CD14-positive monocyte (primary cell): Measurements from ENCODE around the gene ABHD12. TPM values are rescaled to one million over a fixed set of nuclear protein-coding genes. Genes with fewer than 3 reads are reported as not detected.

Experiments
- DNase-seq, 3 donors: peaks; one replicate each; pipeline ENCODE4 v3.0.0-alpha.2; 2011 to 2022
- H2AFZ ChIP-seq: 2 replicates; pipeline ENCODE4 v1.6.0; 2012; ENCODE audit warnings: mild to moderate bottlenecking, low read depth, low read length, inconsistent platforms; ENCODE audit not compliant: insufficient read depth, poor library complexity, severe bottlenecking
- H3K27ac ChIP-seq, 2 donors: 1 replicate in 1 of 2; 2 replicates in 1 of 2; pipeline ENCODE4 v1.5.1; 2012 to 2013; ENCODE audit warnings: low read length in 2 of 2, control low read depth in 1 of 2, inconsistent platforms in 1 of 2, low read depth in 1 of 2, mild to moderate bottlenecking in 1 of 2
- H3K27me3 ChIP-seq, 2 donors: one replicate each; pipeline versions ENCODE4 v1.6.0 to v1.6.1; 2011 to 2013; ENCODE audit warnings: low read length in 2 of 2; ENCODE audit not compliant: control insufficient read depth in 2 of 2, insufficient read depth in 2 of 2
- H3K36me3 ChIP-seq, 2 donors: replicated peaks in 1 of 2; 1 replicate in 1 of 2; 2 replicates in 1 of 2; pipeline versions ENCODE4 v1.5.1 to v1.6.1; 2012 to 2013; ENCODE audit warnings: low read length in 2 of 2, control low read depth in 1 of 2, inconsistent platforms in 1 of 2, mild to moderate bottlenecking in 1 of 2; ENCODE audit not compliant: insufficient read depth in 2 of 2, control insufficient read depth in 1 of 2
- H3K4me1 ChIP-seq, 2 donors: 1 replicate in 1 of 2; 2 replicates in 1 of 2; pipeline versions ENCODE4 v1.5.1 to v1.6.1; 2012 to 2013; ENCODE audit warnings: low read length in 2 of 2, control low read depth in 1 of 2, inconsistent platforms in 1 of 2, mild to moderate bottlenecking in 1 of 2, moderate library complexity in 1 of 2; ENCODE audit not compliant: insufficient read depth in 2 of 2, control insufficient read depth in 1 of 2
- H3K4me2 ChIP-seq: replicated peaks from 2 replicates; pipeline ENCODE3; 2012; ENCODE audit warnings: low read length, moderate library complexity, mild to moderate bottlenecking; ENCODE audit not compliant: poor library complexity, severe bottlenecking; ENCODE audit errors: extremely low read depth
- H3K4me3 ChIP-seq, 3 experiments: fragments of 200-600 bp in 1 of 3; sonication (generic) in 1 of 3; replicated peaks in 1 of 3; 1 replicate in 2 of 3; 2 replicates in 1 of 3; pipeline ENCODE4 v1.5.1; 2011 to 2013; ENCODE audit warnings: low read length in 3 of 3, mild to moderate bottlenecking in 3 of 3, control low read depth in 2 of 3, low read depth in 2 of 3, inconsistent platforms in 1 of 3, moderate library complexity in 1 of 3
- H3K79me2 ChIP-seq: 2 replicates; pipeline ENCODE4 v1.6.0; 2012; ENCODE audit warnings: mild to moderate bottlenecking, control low read depth, inconsistent platforms, low read length, moderate library complexity; ENCODE audit not compliant: insufficient read depth
- H3K9ac ChIP-seq: 2 replicates; pipeline ENCODE4 v1.6.0; 2017; ENCODE audit warnings: low read length, mild to moderate bottlenecking; ENCODE audit not compliant: insufficient read depth, poor library complexity, severe bottlenecking
- H3K9me3 ChIP-seq, 2 donors: replicated peaks in 1 of 2; 1 replicate in 1 of 2; 2 replicates in 1 of 2; pipeline versions ENCODE4 v1.5.1 to v1.6.1; 2012 to 2013; ENCODE audit warnings: low read length in 2 of 2, control low read depth in 1 of 2; ENCODE audit not compliant: control insufficient read depth in 1 of 2, insufficient read depth in 1 of 2
- H4K20me1 ChIP-seq: 2 replicates; pipeline ENCODE4 v1.6.0; 2012; ENCODE audit warnings: mild to moderate bottlenecking, low read length, control low read depth, moderate library complexity; ENCODE audit not compliant: insufficient read depth
- H3K27ac Mint-ChIP-seq, 7 donors: one replicate each; pipeline ENCODE4 v1.8.0; 2020; ENCODE audit warnings: mild to moderate bottlenecking in 7 of 7, mixed read lengths in 7 of 7, moderate library complexity in 6 of 7, inconsistent platforms in 2 of 7
- H3K27me3 Mint-ChIP-seq, 3 donors: one replicate each; pipeline ENCODE4 v1.8.0; 2021 to 2022; ENCODE audit warnings: low read depth in 3 of 3, mild to moderate bottlenecking in 3 of 3, mixed read lengths in 3 of 3, moderate library complexity in 3 of 3, inconsistent platforms in 1 of 3
- H3K36me3 Mint-ChIP-seq, 2 donors: one replicate each; pipeline ENCODE4 v1.8.0; 2020; ENCODE audit warnings: mixed read lengths in 2 of 2, inconsistent platforms in 1 of 2, mild to moderate bottlenecking in 1 of 2
- H3K4me1 Mint-ChIP-seq: one replicate; pipeline ENCODE4 v1.8.0; 2020; ENCODE audit warnings: mild to moderate bottlenecking, mixed read lengths
- H3K4me3 Mint-ChIP-seq, 2 donors: one replicate each; pipeline ENCODE4 v1.8.0; 2020; ENCODE audit warnings: mild to moderate bottlenecking in 2 of 2, mixed read lengths in 2 of 2, moderate library complexity in 1 of 2
- H3K9me3 Mint-ChIP-seq, 7 donors: one replicate each; pipeline ENCODE4 v1.8.0; 2020 to 2022; ENCODE audit warnings: mixed read lengths in 7 of 7, mild to moderate bottlenecking in 6 of 7, moderate library complexity in 6 of 7, inconsistent platforms in 2 of 7
- CTCF ChIP-seq: fragments of 200-600 bp; IDR thresholded peaks from one replicate; pipeline ENCODE4 v1.8.0; 2022; ENCODE audit warnings: antibody characterized with exemption, mild to moderate bottlenecking
- WGBS: methylation state at CpG from one replicate; pipeline ENCODE4 v1.1.5; 2013; ENCODE audit warnings: missing lambda C conversion rate; ENCODE audit not compliant: insufficient coverage; 5-methylcytosine and 5-hydroxymethylcytosine counted together
- intact Hi-C, 2 donors: fragments of 100-400 bp; cut with micrococcal nuclease; formaldehyde crosslinking; loops; one replicate each; pipeline versions ENCODE4 v1.15.0 to v1.15.1; 2023
- polyA plus RNA-seq, 3 donors: library from polyadenylated mRNA; depleted of rRNA in 1 of 3; unstranded in 2 of 3; stranded (reverse) in 1 of 3; fragments of 300-500 nt in 2 of 3; fragments of >200 nt in 1 of 3; fragmentation: Illumina TruSeq in 2 of 3; gene quantifications; 1 replicate in 2 of 3; 2 replicates in 1 of 3; pipeline ENCODE4 v1.2.3, GENCODE V29; 2012 to 2021

The ABHD12 gene
- polyA plus RNA-seq, 3 donors: 20.3 to 34.5 (median 32.1) TPM

- no peak for TF ChIP-seq CTCF
- Histone ChIP-seq H3K9ac (no peak overlapping the region), H3K36me3 (no peaks in the 10 kb centered on the region), H2AFZ (no peak overlapping the region), H3K4me3 (no peak overlapping the region), H3K4me1 (peaks cover 3 to 17% of the 10 kb centered on the region in 2 donors), H3K27ac (no peak overlapping the region), H4K20me1 (no peaks in the 10 kb centered on the region), H3K79me2 (peaks cover 2% of the 10 kb centered on the region), H3K27me3 (no peaks in the 10 kb centered on the region), H3K9me3 (no peaks in the 10 kb centered on the region), H3K4me2 (no peak overlapping the region)
- WGBS: 100% methylated on average over 1 of the region's 6 CpGs
- Mint-ChIP-seq H3K27ac (no peak overlapping the region), H3K27me3 (peaks cover 0 to 2% (median 0%) of the 10 kb centered on the region in 3 donors), H3K36me3 (no peaks in the 10 kb centered on the region), H3K4me1 (peaks cover 9% of the 10 kb centered on the region), H3K4me3 (no peak overlapping the region), H3K9me3 (no peaks in the 10 kb centered on the region)
- intact Hi-C loops: loop anchor here (5.0 to 10.0 kb wide), 6 partner anchors 83 to 400 kb away; partner anchors contain the start of genes PYGB (in 2 of the 2), ACSS1 (in 1 of the 2) and APMAP (in 1 of the 2)
- no peak for DNase-seq
Measured at GRCh38 chr20:25394996-25395395, 4.4 kb upstream of the ABHD12 start.

GRCh38 chr20:25394276-25394675 lies 3.6 kb upstream of the ABHD12 start:
- no peak overlapping the region for H2AFZ ChIP-seq
- no peaks in the 10 kb centered on the region for H3K27me3 ChIP-seq
- no peaks in the 10 kb centered on the region for H3K9me3 ChIP-seq
- no peaks in the 10 kb centered on the region for H3K36me3 ChIP-seq
- no peak overlapping the region for H3K4me3 Mint-ChIP-seq
- WGBS: 85% methylated on average over 5 of the region's 5 CpGs
- no peak overlapping the region for H3K4me2 ChIP-seq
- no peak overlapping the region for H3K4me3 ChIP-seq
- no peaks in the 10 kb centered on the region for H4K20me1 ChIP-seq
- intact Hi-C loops: loop anchor here (5.0 to 10.0 kb wide), 5 partner anchors 89 to 399 kb away; partner anchors contain the start of genes PYGB (in 2 of the 2), ACSS1 (in 1 of the 2) and APMAP (in 1 of the 2)
- no peak for DNase-seq
- H3K27me3 Mint-ChIP-seq: peaks cover 0 to 2% (median 0%) of the 10 kb centered on the region in 3 donors
- no peaks in the 10 kb centered on the region for H3K9me3 Mint-ChIP-seq
- TF ChIP-seq CTCF: no peak
- peaks cover 10% of the 10 kb centered on the region for H3K79me2 ChIP-seq
- peaks cover 13% of the 10 kb centered on the region for H3K4me1 Mint-ChIP-seq
- no peaks in the 10 kb centered on the region for H3K36me3 Mint-ChIP-seq
- H3K9ac ChIP-seq: no peak overlapping the region
- H3K27ac Mint-ChIP-seq: no peak overlapping the region
- H3K4me1 ChIP-seq: peaks cover 10 to 24% of the 10 kb centered on the region in 2 donors
- H3K27ac ChIP-seq: no peak overlapping the region
